GM12878 (cell line): Measurements from ENCODE around the gene CARD11. TPM values are rescaled to one million over a fixed set of nuclear protein-coding genes. Genes with fewer than 3 reads are reported as not detected.

Source experiments
- ATAC-seq: fragments of 200-7000 bp; cut with Tn5 transposase; 3 replicates; pipeline ENCODE4 v1.9.1; 2020; ENCODE audit warnings: mild to moderate bottlenecking, moderate library complexity
- BruUV-seq: library from RNA; stranded (reverse); fragments of 400-500 nt; replicated peaks from 2 replicates; lab custom pipeline; 2021; lab: Mats Ljungman, UMichigan
- CTCF ChIA-PET: fragments of 300-600 bp; sonication (Branson Sonifier 250); formaldehyde crosslinking; extraction: SDS; loops from one replicate; lab custom pipeline; 2021; ENCODE audit warnings: inconsistent platforms; lab: Yijun Ruan, JAX
- POLR2A ChIA-PET: fragments of 350-600 bp; formaldehyde crosslinking; extraction: SDS; loops from one replicate; lab custom pipeline; 2021; ENCODE audit warnings: inconsistent platforms; lab: Charles Lee
- RAD21 ChIA-PET: fragments of 300-600 bp; sonication (Branson Sonifier 250); formaldehyde crosslinking; loops from one replicate; lab custom pipeline; 2023; ENCODE audit warnings: antibody characterized with exemption; ENCODE audit not compliant: unreplicated experiment; lab: Charles Lee
- SMC1A ChIA-PET: fragments of 300-600 bp; sonication (Branson Sonifier 250); formaldehyde crosslinking; loops from one replicate; lab custom pipeline; 2023; ENCODE audit not compliant: unreplicated experiment, uncharacterized antibody; lab: Charles Lee
- DNase-seq: peaks from one replicate; pipeline ENCODE4 v3.0.0-alpha.2; 2011; ENCODE audit warnings: low read depth, low spot score
- FAIRE-seq: peaks from 3 replicates; lab custom pipeline; 2011; peaks lifted over from hg19 to GRCh38; lab: Jason Lieb, UNC
- H2AFZ ChIP-seq: 2 replicates; pipeline ENCODE4 v1.6.0; 2011; ENCODE audit warnings: low read depth, low read length, control low read depth; ENCODE audit not compliant: control insufficient read depth
- H3K27ac ChIP-seq: 2 replicates; pipeline ENCODE4 v1.5.1; 2011; ENCODE audit warnings: control low read depth; ENCODE audit not compliant: control insufficient read depth, insufficient read depth
- H3K27me3 ChIP-seq, 2 experiments: replicated peaks in 1 of 2; 2 replicates each; pipeline versions ENCODE4 v1.6.0 to v1.6.1; 2011; ENCODE audit warnings: low read length in 1 of 2; ENCODE audit not compliant: control insufficient read depth in 2 of 2, insufficient read depth in 2 of 2
- H3K36me3 ChIP-seq, 2 experiments: 2 replicates each; pipeline ENCODE4 v1.5.1; 2011; ENCODE audit warnings: low read length in 1 of 2; ENCODE audit not compliant: control insufficient read depth in 2 of 2, insufficient read depth in 2 of 2
- H3K4me1 ChIP-seq: 2 replicates; pipeline ENCODE4 v1.6.1; 2011; ENCODE audit warnings: mild to moderate bottlenecking, low read length, moderate library complexity, mixed read lengths; ENCODE audit not compliant: control insufficient read depth, insufficient read depth
- H3K4me2 ChIP-seq: 2 replicates; pipeline ENCODE4 v1.6.0; 2011; ENCODE audit warnings: control low read depth; ENCODE audit not compliant: control insufficient read depth, insufficient read depth
- H3K4me3 ChIP-seq: fragments of 200-600 bp; sonication (generic); 2 replicates; pipeline ENCODE4 v1.5.1; 2016
- H3K79me2 ChIP-seq: 2 replicates; pipeline ENCODE4 v1.6.0; 2011; ENCODE audit warnings: low read length; ENCODE audit not compliant: control insufficient read depth, insufficient read depth
- H3K9ac ChIP-seq: 2 replicates; pipeline ENCODE4 v1.8.0; 2011; ENCODE audit warnings: low read length, control low read depth, mixed read lengths; ENCODE audit not compliant: control insufficient read depth, insufficient read depth
- H3K9me3 ChIP-seq: replicated peaks from 3 replicates; pipeline ENCODE4 v1.5.1; 2011; ENCODE audit warnings: mild to moderate bottlenecking, low read length; ENCODE audit not compliant: control insufficient read depth, insufficient read depth
- H4K20me1 ChIP-seq: 2 replicates; pipeline ENCODE4 v1.6.0; 2011; ENCODE audit not compliant: control insufficient read depth, insufficient read depth
- BACH1 ChIP-seq: fragments of 450-650 bp; IDR thresholded peaks from 2 replicates; pipeline ENCODE4 v1.6.1; 2017; ENCODE audit warnings: mild to moderate bottlenecking, borderline replicate concordance
- BCLAF1 ChIP-seq: fragments of 450-650 bp; IDR thresholded peaks from 2 replicates; pipeline ENCODE4 v1.6.1; 2017; ENCODE audit warnings: antibody characterized with exemption, mild to moderate bottlenecking, moderate library complexity
- E4F1 ChIP-seq: fragments of 450-650 bp; IDR thresholded peaks from 2 replicates; pipeline ENCODE4 v1.6.1; 2018; ENCODE audit warnings: borderline replicate concordance, mild to moderate bottlenecking; ENCODE audit not compliant: partially characterized antibody
- EED ChIP-seq: sonication (generic); IDR thresholded peaks from 2 replicates; pipeline ENCODE4 v1.6.1; 2016; ENCODE audit warnings: antibody characterized with exemption, low read depth
- EGR1 ChIP-seq, 2 experiments: IDR thresholded peaks; 1 replicate in 1 of 2; 2 replicates in 1 of 2; pipeline ENCODE4 v1.6.1; 2011 to 2012; ENCODE audit warnings: low read depth in 2 of 2, low read length in 2 of 2, borderline replicate concordance in 1 of 2, mild to moderate bottlenecking in 1 of 2, moderate library complexity in 1 of 2
- FOS ChIP-seq: IDR thresholded peaks from 3 replicates; pipeline ENCODE4 v1.6.1; 2011; ENCODE audit warnings: borderline replicate concordance; ENCODE audit not compliant: insufficient read length; ENCODE audit errors: extremely low read depth
- IKZF1 ChIP-seq: fragments of 450-650 bp; conservative IDR thresholded peaks from 2 replicates; pipeline ENCODE4 v1.6.1; 2017; ENCODE audit warnings: antibody characterized with exemption, mild to moderate bottlenecking
- MYC ChIP-seq: IDR thresholded peaks from 2 replicates; pipeline ENCODE4 v1.6.1; 2011; ENCODE audit warnings: mild to moderate bottlenecking, low read length, moderate library complexity, inconsistent platforms; ENCODE audit not compliant: insufficient read depth, insufficient replicate concordance, insufficient read length, severe bottlenecking
- PML ChIP-seq: IDR thresholded peaks from 2 replicates; pipeline ENCODE4 v1.6.1; 2012; ENCODE audit warnings: low read length, inconsistent platforms
- SIN3A ChIP-seq: IDR thresholded peaks from 2 replicates; pipeline ENCODE4 v1.6.1; 2012; ENCODE audit warnings: low read depth, low read length, improper control_type of control experiment
- SKIL ChIP-seq: fragments of 450-650 bp; IDR thresholded peaks from 2 replicates; pipeline ENCODE4 v1.6.1; 2017; ENCODE audit warnings: mild to moderate bottlenecking, low read depth, inconsistent platforms; ENCODE audit not compliant: poor library complexity, severe bottlenecking
- TARDBP ChIP-seq: IDR thresholded peaks from 2 replicates; pipeline ENCODE4 v1.6.1; 2016; ENCODE audit warnings: borderline replicate concordance
- USF2 ChIP-seq: IDR thresholded peaks from 2 replicates; pipeline ENCODE4 v1.6.1; 2011; ENCODE audit warnings: low read depth, low read length, improper control_type of control experiment, borderline replicate concordance
- WGBS: methylation state at CpG from one replicate; pipeline ENCODE4 v1.1.6; 2016; ENCODE audit warnings: low lambda C conversion rate; ENCODE audit not compliant: insufficient replicate concordance, insufficient coverage; ENCODE audit errors: missing lambda C conversion rate; 5-methylcytosine and 5-hydroxymethylcytosine counted together
- in situ Hi-C: fragments of 300-500 bp; cut with MboI; formaldehyde crosslinking; loops from 9 replicates; pipeline ENCODE4 v1.14.3; 2018; ENCODE audit warnings: mixed read lengths
- intact Hi-C: fragments of 100-400 bp; cut with micrococcal nuclease; formaldehyde crosslinking; loops from one replicate; pipeline ENCODE4 v1.14.2; 2022; ENCODE audit not compliant: unreplicated experiment
- polyA plus RNA-seq, 11 experiments: library from polyadenylated mRNA; depleted of rRNA in 4 of 11; unstranded in 6 of 11; stranded (reverse) in 5 of 11; fragments of >200 nt; fragmentation: Nextera tagmentation in 4 of 11; fragmentation: Illumina TruSeq in 1 of 11; extraction: Ambion mirVana in 4 of 11; extraction: Trizol in 1 of 11; gene quantifications; 1 replicate in 1 of 11; 2 replicates in 10 of 11; pipeline versions ENCODE4 v1.2.1 to v1.2.3, GENCODE V29; 2011 to 2016; ENCODE audit warnings: inconsistent platforms in 2 of 11, missing spikeins in 2 of 11, low read depth in 1 of 11
- total RNA-seq, 4 experiments: library from RNA; depleted of rRNA in 3 of 4; stranded (reverse); fragments of >200 nt in 3 of 4; fragmentation: Illumina TruSeq in 1 of 4; extraction: Trizol in 1 of 4; gene quantifications; 2 replicates each; pipeline versions ENCODE4 v1.2.1 to v1.2.3, GENCODE V29; 2013 to 2021

The CARD11 gene
- total and polyA plus RNA-seq, 10 of the 15 experiments (the other 5 are each of a cell fraction or from before 2014, with no cell fraction given) = 0.27 to 72.0 (median 28.4) TPM

GRCh38 chr7:3042861-3043489 is 692 bp downstream of the CARD11 start:
- Histone ChIP-seq H2AFZ (peak overlapping the region; percentile 61), H3K27me3 (no peaks in the 10 kb centered on the region), H4K20me1 (no peaks in the 10 kb centered on the region), H3K9ac (peak overlapping the region; percentile 78), H3K27ac (peak overlapping the region; percentile 69), H3K79me2 (peaks cover 45% of the 10 kb centered on the region), H3K4me1 (peaks cover 28% of the 10 kb centered on the region), H3K4me3 (peak overlapping the region; percentile 100), H3K9me3 (no peaks in the 10 kb centered on the region), H3K4me2 (peak overlapping the region; percentile 97), H3K36me3 (no peaks in the 10 kb centered on the region)
- FAIRE-seq (peak; percentile 44), DNase-seq (no peak), ATAC-seq (peak; percentile 80)
- CTCF ChIA-PET = interaction anchor here (0.6 to 7.3 kb wide), 3 partner anchors 21 to 1646 kb away, joined by 3 to 61 read pairs (median 5); no protein-coding TSS in a partner anchor
- in situ Hi-C loops (no loop called here), intact Hi-C loops (loop anchor here (2.0 to 5.0 kb wide), 2 partner anchors 64 to 151 kb away; no protein-coding TSS in a partner anchor)
- no TSS peak for BruUV-seq
- RAD21 ChIA-PET = interaction anchor here (0.7 to 6.1 kb wide), 9 partner anchors 10 to 333 kb away, joined by 3 to 32 read pairs (median 5); no protein-coding TSS in a partner anchor
- POLR2A ChIA-PET = interaction anchor here (1.3 to 3.5 kb wide), 3 partner anchors 20 to 64 kb away, joined by 4 to 13 read pairs (median 7); no protein-coding TSS in a partner anchor
- SMC1A ChIA-PET = interaction anchor here (1.5 to 3.2 kb wide), 5 partner anchors 20 to 149 kb away, joined by 4 to 18 read pairs (median 14); no protein-coding TSS in a partner anchor
- WGBS = 1% methylated on average over 16 of the region's 17 CpGs
- TF ChIP-seq BCLAF1 (no peak), EED (peak; percentile 88), FOS (no peak), USF2 (no peak), TARDBP (no peak), E4F1 (no peak), BACH1 (no peak), IKZF1 (peak; percentile 73), SIN3A (no peak), EGR1 (IDR thresholded peaks at IDR 0.05; ENCODE audit: borderline replicate concordance in 1 of 2, low read depth in 2 of 2, low read length in 2 of 2) (peak in 1 of 2 experiments; percentile 50; a peak in 2 of 3 replicates), SKIL (no peak), MYC (no peak), PML (0 out of 2 replicates have a peak, but pooled peaks have one; percentile 58)
